Spleen (tissue), 7 donors: ENCODE results near the gene ATF3.

Experiments used
- POLR2A ChIP-seq, 3 donors: fragments of 450-650 bp; IDR thresholded peaks; one replicate each; pipeline ENCODE4 v1.5.1; 2017; ENCODE audit warnings: antibody characterized with exemption in 3 of 3, mild to moderate bottlenecking in 1 of 3
- POLR2AphosphoS5 ChIP-seq, 3 donors: sonication (generic); formaldehyde crosslinking; IDR thresholded peaks; one replicate each; pipeline ENCODE4 v1.5.1; 2017; ENCODE audit warnings: antibody characterized with exemption in 3 of 3
- TF ChIP-seq, protein P1 (sequence below), 11 experiments: fragments of 200-600 bp in 7 of 11; fragments of 450-650 bp in 4 of 11; sonication (generic) in 4 of 11; IDR thresholded peaks in 8 of 11; conservative IDR thresholded peaks in 3 of 11; 1 replicate in 7 of 11; 2 replicates in 4 of 11; pipeline versions ENCODE4 v1.4.0 to v1.8.0; 2016 to 2021; ENCODE audit warnings: antibody characterized with exemption in 11 of 11, inconsistent platforms in 4 of 11, mild to moderate bottlenecking in 1 of 11
- donor health status: DM: no; HTN: no; CAD: no; lungs with moderate emphysema.
- donor health status: DM: no; HTN: no; CAD: no.
- donor health status: DM: no; HTN: no; CAD: no.

DNA sequence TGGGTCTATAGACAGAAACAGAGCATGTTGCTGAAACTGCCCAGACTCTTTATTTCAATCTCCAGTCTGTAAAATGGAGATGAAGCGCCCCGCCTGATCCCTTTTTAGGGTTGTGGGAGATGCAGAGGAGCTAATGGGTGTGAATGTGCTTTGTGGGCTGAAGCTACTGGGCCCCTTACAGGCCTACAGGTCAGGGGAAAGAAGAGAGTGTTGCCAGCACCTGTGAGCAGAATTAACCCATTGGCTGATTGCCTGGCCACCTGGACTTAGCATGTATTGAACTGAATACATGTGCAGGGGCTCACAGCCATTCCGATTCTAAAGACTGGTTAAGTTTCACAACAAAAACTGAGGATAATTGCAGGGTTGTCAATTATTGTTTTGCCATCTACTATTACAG, 13.9 kb upstream of the ATF3 start:
- TF ChIP-seq, protein P1, sequence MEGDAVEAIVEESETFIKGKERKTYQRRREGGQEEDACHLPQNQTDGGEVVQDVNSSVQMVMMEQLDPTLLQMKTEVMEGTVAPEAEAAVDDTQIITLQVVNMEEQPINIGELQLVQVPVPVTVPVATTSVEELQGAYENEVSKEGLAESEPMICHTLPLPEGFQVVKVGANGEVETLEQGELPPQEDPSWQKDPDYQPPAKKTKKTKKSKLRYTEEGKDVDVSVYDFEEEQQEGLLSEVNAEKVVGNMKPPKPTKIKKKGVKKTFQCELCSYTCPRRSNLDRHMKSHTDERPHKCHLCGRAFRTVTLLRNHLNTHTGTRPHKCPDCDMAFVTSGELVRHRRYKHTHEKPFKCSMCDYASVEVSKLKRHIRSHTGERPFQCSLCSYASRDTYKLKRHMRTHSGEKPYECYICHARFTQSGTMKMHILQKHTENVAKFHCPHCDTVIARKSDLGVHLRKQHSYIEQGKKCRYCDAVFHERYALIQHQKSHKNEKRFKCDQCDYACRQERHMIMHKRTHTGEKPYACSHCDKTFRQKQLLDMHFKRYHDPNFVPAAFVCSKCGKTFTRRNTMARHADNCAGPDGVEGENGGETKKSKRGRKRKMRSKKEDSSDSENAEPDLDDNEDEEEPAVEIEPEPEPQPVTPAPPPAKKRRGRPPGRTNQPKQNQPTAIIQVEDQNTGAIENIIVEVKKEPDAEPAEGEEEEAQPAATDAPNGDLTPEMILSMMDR (IDR thresholded peaks at IDR 0.05 in 8 of 11, conservative IDR thresholded peaks at IDR 0.05 in 3 of 11), result no peak
- TF ChIP-seq POLR2A (IDR thresholded peaks at IDR 0.05), result no peak
- no peak for TF ChIP-seq POLR2AphosphoS5 (IDR thresholded peaks at IDR 0.05)
